ENCODE measurements around the gene IPCEF1.

The IPCEF1 gene, protein sequence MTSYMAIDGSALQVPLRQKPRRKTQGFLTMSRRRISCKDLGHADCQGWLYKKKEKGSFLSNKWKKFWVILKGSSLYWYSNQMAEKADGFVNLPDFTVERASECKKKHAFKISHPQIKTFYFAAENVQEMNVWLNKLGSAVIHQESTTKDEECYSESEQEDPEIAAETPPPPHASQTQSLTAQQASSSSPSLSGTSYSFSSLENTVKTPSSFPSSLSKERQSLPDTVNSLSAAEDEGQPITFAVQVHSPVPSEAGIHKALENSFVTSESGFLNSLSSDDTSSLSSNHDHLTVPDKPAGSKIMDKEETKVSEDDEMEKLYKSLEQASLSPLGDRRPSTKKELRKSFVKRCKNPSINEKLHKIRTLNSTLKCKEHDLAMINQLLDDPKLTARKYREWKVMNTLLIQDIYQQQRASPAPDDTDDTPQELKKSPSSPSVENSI

DNA sequence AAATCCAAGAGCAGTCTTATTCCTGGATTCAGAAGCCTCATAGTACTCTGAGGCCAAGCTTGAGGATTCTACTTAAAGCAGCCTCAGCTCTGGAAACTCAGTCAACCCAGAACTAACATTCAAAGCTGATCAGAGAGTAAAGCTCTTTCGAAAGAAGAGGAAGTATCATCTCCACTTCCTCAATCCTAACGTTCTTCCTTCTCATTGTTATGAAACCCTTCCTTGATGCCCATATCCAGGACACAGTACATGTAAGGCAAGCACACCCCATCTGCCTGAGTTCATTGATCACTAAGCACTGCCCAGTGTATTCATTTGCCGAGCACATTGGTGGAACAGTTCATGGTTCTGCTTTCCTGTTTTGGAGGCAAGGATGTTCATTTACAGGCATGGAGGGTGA lies at the start of gene IPCEF1:
IPCEF1 (minus strand) TSS at position 114 of the 400 bp plus-strand sequence. CDS start 90,856 bp downstream, outside the sequence.
- FAIRE-seq (no peak), DNase-seq (ENCODE audit: low spot score) (no peak)

DNA sequence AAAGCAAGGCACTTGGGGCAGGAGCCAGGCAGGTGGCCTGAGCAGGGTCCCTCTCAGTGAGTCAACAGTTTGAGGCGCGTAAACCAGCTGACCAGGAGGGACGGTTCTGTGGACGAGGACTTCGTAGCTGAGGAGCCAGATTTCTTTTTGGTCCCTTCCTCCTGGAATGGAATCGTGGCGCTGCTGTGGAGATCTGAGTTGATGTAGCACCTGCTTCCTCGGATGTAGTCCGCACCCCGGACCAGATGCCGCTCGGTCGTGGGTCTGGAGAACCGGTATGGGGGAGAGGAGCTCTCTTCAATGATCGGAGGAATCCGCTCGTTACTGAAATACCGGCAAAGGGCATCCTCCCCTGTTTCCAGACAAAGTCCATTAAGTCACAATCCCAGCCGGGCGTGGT lies 49.7 kb upstream of the IPCEF1 start:
- no peak for FAIRE-seq
- DNase-seq (ENCODE audit: low spot score) = no peak

DNA sequence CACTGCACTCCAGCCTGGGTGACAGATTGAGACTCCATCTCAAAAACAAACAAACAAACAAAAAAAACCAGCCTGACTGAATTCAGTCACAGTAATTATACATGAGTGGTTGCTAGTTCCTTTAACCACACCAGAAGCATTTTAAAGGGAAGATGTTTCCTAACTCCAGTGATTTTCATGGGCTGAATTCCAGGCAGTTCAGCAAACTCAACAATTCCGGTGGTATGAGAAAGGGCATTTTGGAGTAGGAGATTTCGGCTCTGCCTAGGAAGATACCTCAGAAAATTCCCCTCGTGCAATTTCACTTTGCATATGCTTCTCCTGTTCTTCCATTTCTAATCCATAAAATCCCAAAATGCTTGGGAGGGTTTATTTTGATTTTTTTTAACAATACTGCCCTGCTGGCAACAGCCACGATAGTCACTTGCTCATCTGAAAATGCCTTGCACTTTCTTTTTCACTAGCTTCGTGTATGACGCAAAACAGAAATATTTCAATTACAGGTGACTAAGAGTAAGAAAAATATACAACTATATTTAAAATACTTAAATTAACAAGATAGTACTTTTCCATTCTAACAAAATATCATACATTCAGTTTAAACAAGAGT lies 48.3 kb upstream of the IPCEF1 start:
- DNase-seq (ENCODE audit: low spot score) = no peak

DNA sequence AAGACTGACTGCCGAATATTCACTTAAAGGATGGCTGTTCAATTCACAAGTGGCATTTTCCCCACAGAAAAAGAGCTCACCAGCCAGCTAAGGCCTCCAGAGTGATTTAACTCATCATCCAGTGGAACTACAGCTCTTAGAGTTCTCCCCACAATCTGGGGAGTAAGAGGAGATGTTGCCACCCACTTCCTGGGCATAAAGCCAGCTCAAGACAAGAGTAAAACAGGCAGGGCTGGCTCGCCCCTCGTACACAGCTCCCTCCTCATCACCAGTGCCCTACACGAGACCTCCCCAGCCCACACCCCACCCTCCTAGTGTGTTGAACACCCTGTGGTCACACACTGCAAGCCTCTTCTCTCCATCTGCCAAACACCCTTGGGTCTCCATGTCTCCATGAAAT lies 47.2 kb upstream of the IPCEF1 start:
- FAIRE-seq (no peak), DNase-seq (ENCODE audit: low spot score) (peak; percentile 48)

More for the DNA sequence above, 48.3 kb upstream of the IPCEF1 start:
- FAIRE-seq = no peak

DNA sequence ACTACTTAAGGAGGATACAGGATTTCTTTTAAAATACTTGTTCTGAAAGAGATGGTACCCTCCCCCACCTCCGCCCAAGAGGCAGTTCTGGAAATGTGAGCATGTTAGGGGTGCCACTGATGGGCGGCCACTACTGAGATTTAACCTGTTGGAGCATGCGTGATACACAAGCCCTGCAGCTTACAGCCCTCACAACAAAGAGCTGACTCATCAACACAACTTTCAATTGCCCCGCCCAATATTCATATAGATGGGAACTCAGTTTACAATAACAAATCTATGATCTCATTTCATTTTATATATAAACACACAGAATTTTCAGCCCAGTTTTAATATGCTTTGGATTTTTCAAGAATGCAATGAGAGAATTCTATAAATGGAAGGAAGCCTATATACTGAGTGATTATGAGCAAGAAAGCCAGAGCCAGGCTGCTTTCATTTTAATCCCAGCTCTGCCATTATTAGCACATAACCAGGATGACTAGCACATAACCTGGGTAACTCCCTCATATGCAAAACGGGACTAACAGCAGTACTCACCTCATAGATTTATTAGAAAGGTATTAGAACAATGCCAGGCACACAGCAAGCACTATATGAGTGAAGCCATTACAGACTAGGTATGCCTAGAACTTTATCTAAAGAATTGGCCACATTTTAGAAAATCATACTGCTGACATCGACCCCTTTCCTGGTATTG lies 45.6 kb upstream of the IPCEF1 start:
- FAIRE-seq (no peak), DNase-seq (ENCODE audit: low spot score) (no peak)

DNA sequence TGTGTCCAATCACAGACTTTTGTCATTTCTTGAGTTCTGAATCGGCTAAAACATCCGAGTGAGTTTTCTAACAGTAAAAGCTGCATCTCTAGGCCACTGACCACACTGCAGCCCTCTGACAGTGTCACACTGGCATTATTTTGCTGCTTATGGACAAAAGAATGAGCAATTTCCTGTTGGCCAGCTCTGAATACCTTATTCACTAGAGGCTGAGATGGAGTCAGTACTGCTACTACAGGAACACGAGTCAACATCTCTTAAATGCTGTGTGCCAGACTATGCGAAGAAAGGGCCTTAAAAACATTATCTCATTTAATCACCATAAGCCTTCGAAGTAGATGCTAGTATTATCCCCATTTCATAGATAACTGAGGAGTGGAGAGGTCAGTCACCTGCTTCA lies 42.5 kb upstream of the IPCEF1 start:
- no peak for DNase-seq (ENCODE audit: low spot score)

DNA sequence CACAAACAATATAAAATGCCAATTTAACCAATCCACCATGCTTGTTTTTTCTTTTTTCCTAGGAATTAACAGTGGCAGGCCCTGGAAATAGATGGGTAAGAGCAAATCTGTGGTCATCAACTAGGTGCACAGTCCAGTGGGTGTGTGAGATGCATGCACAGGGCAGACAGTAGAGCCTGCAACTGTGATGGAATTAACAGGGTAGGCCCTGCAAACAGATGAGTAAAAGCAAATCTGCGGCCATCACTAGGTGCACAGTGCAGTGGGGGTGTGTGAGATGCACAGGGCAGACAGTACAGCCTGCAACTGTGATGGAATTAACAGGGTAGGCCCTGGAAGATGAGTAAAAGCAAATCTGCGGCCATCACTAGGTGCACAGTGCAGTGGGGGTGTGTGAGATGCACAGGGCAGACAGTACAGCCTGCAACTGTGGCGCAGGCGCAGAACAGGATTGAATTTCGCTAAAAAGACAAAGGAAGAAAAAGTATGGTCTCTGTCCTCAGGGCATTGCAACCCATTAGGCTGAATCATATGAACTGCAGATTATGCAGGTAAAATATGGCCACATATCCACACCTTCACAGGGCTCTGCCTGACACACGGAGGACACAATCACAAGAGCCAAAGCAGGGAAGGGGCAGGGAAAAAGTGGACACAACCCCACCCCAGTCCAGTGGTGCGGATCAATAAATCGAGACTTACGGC lies 41.0 kb upstream of the IPCEF1 start:
- DNase-seq (ENCODE audit: low spot score) = no peak
- no peak for FAIRE-seq

More for the DNA sequence above, 42.5 kb upstream of the IPCEF1 start:
- FAIRE-seq = no peak

DNA sequence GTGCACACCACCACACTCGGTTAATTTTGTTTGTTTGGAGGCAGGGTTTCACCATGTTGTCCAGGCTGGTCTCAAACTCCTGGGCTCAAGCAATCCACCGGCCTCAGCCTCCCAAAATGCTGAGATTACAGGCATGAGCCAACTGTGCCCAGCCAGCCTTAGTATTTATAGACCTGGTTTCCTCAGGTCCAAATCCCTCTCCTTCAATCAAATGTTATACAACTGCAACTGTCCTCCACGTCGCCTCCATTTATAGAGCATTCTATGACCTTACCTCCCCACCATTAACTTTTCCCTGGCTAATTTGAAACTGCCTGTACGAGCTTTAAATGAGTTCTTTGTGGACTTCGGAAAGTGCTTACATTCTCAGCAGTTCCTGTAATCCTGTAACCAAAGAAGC lies 39.3 kb upstream of the IPCEF1 start:
- no peak for FAIRE-seq

DNA sequence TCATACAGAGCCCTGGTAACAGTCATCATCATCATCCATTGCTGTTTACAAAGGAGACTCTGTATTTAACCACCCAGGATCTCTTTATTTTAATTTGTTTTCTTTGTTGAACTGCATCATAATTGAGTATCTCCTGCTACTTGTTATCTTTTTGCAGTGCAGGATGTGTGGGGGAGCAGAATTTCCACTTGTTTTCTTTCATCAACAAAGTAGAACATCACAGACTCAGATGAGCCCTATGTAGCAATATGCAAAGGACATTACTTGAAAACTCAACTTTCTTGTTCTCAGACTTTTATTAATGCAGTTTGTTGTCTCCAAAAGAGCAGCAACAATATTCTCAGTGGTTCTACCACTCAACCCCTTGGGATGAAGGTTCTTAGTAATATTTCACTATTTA lies 38.7 kb upstream of the IPCEF1 start:
- no peak for FAIRE-seq
- DNase-seq (ENCODE audit: low spot score) = no peak

More for the DNA sequence above, 39.3 kb upstream of the IPCEF1 start:
- DNase-seq (ENCODE audit: low spot score) = no peak

DNA sequence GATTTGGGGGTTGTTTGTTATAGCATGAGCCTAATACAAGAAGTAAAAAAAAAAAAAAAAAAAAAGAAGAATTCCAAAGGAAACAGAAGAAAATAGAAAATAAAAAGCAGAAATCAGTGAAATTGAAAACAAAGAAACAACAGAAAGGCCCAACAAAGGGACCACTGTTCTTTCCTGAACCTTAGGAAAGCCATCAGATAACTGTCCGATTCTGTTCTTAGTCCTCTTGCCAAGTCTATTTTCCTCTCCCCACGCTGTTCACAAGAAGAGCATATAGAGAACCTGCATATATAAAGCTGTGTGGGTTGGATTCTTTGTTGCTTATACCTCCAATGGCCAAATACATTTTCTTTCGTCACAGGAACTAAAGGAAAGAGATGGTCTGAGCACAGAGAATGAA lies 38.0 kb upstream of the IPCEF1 start:
- no peak for DNase-seq (ENCODE audit: low spot score)
- no peak for FAIRE-seq

DNA sequence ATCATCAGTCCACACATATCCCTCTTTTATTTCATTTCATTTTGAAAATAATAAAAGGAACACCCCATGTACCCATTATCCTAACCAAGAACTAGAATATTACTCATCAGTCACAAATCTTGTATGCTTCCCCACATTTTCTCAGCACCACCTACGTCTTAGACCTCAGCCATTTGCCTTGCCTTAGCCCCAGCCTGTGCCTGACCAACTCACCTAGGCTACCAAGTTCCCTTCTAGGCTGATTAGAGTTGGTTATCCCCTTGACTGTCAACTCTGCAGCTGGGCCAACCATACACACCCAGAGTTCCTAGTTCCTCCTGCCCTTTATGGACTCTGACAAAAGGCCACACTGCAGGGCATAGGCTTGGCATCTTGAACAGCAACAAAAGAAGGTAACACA lies 33.4 kb upstream of the IPCEF1 start:
- DNase-seq (ENCODE audit: low spot score) (no peak), FAIRE-seq (no peak)

DNA sequence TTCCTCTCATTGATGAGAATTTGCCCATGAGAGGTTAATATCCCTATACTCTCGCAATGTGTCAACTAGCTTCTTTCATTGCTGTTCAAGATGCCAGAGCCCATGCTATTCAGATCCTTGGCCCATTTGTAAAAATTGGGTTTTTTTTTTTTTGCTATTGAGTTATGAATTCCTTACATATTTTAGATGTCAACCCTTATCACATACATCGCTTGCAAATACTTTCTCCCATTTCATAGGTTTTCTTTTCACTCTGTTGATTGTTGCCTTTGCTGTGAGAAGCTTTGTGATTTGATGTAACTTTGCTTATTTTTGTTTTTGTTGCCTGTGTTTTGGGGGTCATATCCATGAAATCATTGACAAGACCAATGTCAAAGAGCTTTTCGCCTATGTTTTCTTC lies 32.2 kb upstream of the IPCEF1 start:
- no peak for FAIRE-seq
- no peak for DNase-seq (ENCODE audit: low spot score)

DNA sequence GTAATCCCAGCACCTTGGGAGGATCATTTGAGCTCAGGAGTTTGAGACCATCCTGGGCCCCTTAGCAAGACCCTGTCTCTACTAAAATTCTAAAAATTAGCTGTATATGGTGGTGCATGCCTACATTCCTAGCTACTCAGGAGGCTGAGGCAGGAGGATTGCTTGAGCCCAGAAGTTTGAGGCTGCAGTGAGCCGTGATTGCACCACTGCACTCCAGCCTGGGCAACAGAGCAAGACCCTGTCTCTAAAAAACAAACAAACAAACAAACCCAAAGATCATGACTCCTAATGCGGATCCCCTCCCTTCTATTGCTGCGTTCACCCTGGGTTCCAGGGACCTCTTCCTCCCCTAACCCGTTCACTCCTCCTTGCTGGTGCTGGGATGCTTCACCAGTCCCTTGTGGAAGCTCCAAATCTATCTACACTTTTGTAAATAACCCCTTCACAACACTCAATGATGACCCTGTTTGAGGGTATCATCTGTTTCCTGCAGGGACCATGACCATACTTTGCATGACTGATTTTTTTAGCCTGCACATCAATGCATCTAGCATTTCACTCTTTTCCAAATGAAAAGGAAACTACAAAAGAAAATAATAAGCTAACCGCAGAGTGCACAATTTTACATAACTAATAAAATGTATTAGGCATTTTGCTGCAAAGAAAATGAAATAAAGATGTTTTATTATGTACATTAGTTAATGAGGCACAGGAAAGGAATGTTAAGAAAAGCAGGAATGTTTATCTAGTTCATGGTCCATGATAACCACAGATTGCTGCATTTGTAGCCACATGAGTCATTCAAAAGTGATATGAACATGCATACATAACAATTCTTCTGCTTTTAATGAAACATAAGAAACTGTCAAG lies 30.5 kb upstream of the IPCEF1 start:
- FAIRE-seq = no peak
- peak; percentile 53 for DNase-seq (ENCODE audit: low spot score)

DNA sequence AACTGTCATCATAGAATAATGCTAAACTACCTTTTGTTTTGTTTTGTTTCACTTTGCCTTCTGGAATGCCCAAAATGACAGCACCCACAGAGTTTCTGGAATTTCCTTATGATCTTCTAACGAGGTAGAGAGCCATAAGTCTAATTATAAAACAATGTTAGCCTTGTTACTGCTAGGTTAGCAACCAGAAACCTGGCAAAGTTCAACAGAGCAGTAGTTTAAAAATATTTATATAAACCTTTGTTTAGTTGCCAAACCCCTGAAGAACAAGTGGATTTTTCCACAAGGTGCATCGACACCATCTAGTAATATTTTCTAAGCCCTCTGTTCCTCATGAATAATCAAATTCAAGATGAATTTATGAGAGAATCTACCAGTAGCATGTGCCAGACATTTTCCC lies 27.6 kb upstream of the IPCEF1 start:
- no peak for FAIRE-seq
- DNase-seq (ENCODE audit: low spot score) = no peak

DNA sequence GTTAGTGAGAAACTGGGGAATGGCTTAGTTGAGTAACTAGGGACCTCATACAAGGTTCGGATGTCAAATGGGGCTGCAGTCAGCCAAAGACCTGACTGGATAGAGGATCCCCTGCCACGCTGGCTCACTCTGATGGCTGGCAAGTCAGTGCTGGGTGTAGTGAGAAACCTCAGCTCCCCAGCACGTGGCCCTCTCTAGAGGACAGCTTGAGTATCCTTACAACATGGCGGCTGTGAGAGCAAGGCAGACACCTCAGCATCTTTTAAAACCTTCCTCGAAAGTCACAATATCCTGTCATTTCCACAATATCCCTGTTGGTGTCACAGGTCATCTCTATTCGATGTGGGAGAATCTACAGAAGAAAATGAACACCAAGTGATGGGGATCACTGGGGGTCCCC lies 26.7 kb upstream of the IPCEF1 start:
- no peak for FAIRE-seq
- no peak for DNase-seq (ENCODE audit: low spot score)

DNA sequence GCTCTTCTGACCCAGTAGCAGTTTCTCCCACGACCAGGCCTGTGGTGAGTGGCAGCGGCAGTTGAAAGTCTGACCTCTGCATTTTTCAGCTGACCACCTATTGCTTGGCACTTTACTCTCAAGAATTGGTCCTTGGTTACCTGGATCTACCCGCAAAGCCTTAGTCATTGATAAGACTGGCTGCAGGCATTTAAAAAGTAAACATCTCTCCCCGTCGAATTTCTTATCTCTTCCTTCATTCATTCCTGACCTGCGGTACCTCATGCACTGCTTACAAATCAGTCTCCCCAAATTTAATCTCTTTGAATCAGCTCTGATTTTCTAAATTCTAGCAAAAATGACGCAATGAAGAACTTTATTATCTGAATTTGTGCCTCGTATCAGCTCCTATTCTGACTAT lies 26.1 kb upstream of the IPCEF1 start:
- DNase-seq (ENCODE audit: low spot score) (no peak), FAIRE-seq (no peak)

DNA sequence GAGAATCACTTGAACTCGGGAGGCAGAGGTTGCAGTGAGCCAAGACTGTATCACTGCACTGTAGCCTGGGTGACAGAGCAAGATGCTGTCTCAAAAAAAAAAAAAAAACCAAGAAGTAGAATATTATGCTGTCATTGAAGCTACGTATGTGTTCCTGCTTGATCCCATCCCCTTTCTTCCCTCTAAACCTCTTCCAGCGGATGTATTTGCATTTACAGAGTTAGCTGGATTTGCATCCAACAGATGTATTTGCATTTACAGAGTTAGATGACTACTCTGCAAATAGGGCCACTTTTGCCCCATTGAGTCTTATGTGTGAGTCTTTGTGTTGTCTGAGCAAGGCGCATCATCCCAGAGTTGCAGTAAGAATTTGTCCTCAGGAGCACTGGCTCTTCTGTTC lies 24.9 kb upstream of the IPCEF1 start:
- DNase-seq (ENCODE audit: low spot score) = no peak
- FAIRE-seq = no peak

DNA sequence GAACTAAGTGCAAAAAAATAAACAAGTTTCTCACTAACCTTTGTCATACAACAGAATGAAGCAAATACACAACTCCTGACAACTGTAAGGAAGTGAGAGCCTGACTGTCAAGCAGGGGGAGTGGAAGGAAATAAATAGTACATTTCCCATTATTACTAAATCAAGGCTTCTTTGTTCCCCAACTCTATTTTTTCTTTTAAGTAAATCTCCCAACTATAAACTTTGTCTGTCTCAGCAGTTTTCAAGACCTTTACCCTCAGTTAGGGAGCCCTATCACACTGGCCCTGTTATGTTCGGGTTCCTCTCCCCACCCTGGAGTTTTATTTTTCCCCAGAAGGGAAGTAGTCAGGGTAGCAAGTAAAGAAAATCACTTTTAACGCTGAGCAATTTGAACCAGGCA lies 24.1 kb upstream of the IPCEF1 start:
- no peak for DNase-seq (ENCODE audit: low spot score)
- FAIRE-seq = no peak

DNA sequence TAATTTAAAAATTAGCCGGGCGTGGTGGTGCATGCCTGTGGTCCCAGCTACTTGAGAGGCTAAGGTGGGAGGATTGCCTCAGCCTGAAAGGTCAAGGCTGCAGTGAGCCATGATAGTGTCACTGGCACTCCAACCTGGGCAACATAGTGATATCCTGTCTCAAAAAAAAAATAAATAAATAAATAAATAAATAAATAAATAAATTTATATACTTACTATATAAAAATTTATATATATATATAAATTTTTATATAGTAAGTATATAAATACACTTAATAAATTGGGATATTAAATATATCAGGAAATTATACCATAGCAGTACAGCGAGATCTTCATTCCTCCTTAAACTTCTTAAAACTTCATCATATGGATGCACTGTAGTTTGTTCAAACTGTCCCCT lies 23.0 kb upstream of the IPCEF1 start:
- DNase-seq (ENCODE audit: low spot score) = no peak
- FAIRE-seq = no peak

DNA sequence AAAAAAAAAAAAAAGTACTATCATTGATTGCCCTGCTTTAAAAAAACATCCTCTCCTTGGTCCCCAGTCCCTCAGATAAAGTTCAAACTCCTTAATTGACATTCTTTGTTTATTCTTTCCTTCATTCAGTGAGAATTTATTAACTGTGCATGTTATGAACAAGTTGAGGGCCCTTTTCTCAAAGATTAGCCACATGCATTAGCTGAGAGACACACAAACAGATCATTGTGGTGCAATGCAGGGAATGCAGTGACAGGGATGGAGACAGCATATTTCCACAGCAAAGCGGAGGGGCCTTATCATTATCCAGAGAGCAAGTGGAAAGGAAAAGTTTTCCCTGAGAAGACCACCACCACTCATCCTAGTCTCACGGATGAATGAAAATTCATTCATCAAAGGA lies 21.9 kb upstream of the IPCEF1 start:
- DNase-seq (ENCODE audit: low spot score) (no peak), FAIRE-seq (no peak)

DNA sequence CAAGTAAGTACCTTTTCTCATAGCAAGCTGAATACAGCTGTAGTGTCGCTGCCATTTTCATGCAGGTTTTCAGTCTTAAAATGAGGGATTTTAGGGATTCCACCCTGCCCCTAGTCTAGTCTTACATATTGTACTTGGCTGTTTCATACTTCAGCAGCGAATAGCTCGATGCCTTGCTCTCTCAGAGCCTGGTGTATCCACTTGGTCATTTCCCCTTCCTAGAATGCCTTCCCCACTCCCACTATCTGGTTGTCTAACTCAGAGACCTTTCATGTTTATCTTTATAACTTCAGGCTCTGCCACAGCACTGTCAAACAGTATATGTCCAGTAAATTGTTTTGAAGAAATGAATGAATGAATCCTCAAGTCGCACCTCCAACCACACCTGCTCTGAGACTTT lies 21.1 kb upstream of the IPCEF1 start:
- no peak for FAIRE-seq
- no peak for DNase-seq (ENCODE audit: low spot score)
